Central memory CD8-positive, alpha-beta T cell (primary cell): ENCODE measurements around the gene HOXD4.
A peak's percentile ranks its signal among the peaks of the same experiment; 100 is the strongest.

Experiments used
- ATAC-seq: fragments of 150-1000 bp; cut with Tn5 transposase; replicated peaks from 2 replicates; pipeline ENCODE4 v1.10.0; 2022; ENCODE audit warnings: mild to moderate bottlenecking, moderate FRiP score, moderate number of reproducible peaks; ENCODE audit not compliant: poor library complexity, severe bottlenecking; ENCODE audit errors: extremely low read depth
- DNase-seq, 2 donors: peaks; one replicate each; pipeline ENCODE4 v3.0.0; 2021; ENCODE audit warnings: low spot score in 2 of 2
- H3K27ac Mint-ChIP-seq: one replicate; pipeline ENCODE4 v1.8.0; 2022; ENCODE audit warnings: low read depth, mild to moderate bottlenecking, moderate library complexity, mixed read lengths
- H3K27me3 Mint-ChIP-seq: one replicate; pipeline ENCODE4 v1.8.0; 2022; ENCODE audit warnings: mixed read lengths
- H3K36me3 Mint-ChIP-seq: one replicate; pipeline ENCODE4 v1.8.0; 2022; ENCODE audit warnings: mild to moderate bottlenecking, moderate library complexity, mixed read lengths; ENCODE audit not compliant: insufficient read depth
- H3K4me1 Mint-ChIP-seq: one replicate; pipeline ENCODE4 v1.8.0; 2022; ENCODE audit warnings: mixed read lengths
- H3K4me3 Mint-ChIP-seq: one replicate; pipeline ENCODE4 v1.8.0; 2022; ENCODE audit warnings: mild to moderate bottlenecking, moderate library complexity, mixed read lengths
- H3K9me3 Mint-ChIP-seq: one replicate; pipeline ENCODE4 v1.8.0; 2022; ENCODE audit warnings: mixed read lengths

The HOXD4 gene

GRCh38 chr2:176163672-176164056, 12.3 kb downstream of the HOXD4 start:
- peak overlapping the region; percentile 54 for H3K27ac Mint-ChIP-seq
- H3K9me3 Mint-ChIP-seq = no peaks in the 10 kb centered on the region
- DNase-seq = no peak
- no peak overlapping the region for H3K4me3 Mint-ChIP-seq
- H3K4me1 Mint-ChIP-seq = peaks cover 15% of the 10 kb centered on the region
- no peak for ATAC-seq
- H3K36me3 Mint-ChIP-seq = peaks cover 20% of the 10 kb centered on the region
- H3K27me3 Mint-ChIP-seq = peaks cover 96% of the 10 kb centered on the region

GRCh38 chr2:176164201-176164600, 12.9 kb downstream of the HOXD4 start:
- H3K27ac Mint-ChIP-seq = peak overlapping the region; percentile 54
- no peaks in the 10 kb centered on the region for H3K9me3 Mint-ChIP-seq
- peak overlapping the region; percentile 8 for H3K4me3 Mint-ChIP-seq
- no peak for ATAC-seq
- DNase-seq = no peak
- peaks cover 19% of the 10 kb centered on the region for H3K36me3 Mint-ChIP-seq
- H3K27me3 Mint-ChIP-seq = peaks cover 93% of the 10 kb centered on the region
- H3K4me1 Mint-ChIP-seq = peaks cover 15% of the 10 kb centered on the region

GRCh38 chr2:176164611-176165369, 13.4 kb downstream of the HOXD4 start:
- Mint-ChIP-seq H3K27ac (no peak overlapping the region), H3K9me3 (no peaks in the 10 kb centered on the region), H3K4me3 (peak overlapping the region; percentile 8), H3K36me3 (peaks cover 17% of the 10 kb centered on the region), H3K4me1 (peaks cover 15% of the 10 kb centered on the region), H3K27me3 (peaks cover 93% of the 10 kb centered on the region)
- no peak for DNase-seq
- ATAC-seq = no peak

GRCh38 chr2:176165370-176166050, 14.2 kb downstream of the HOXD4 start:
- Mint-ChIP-seq H3K36me3 (peaks cover 17% of the 10 kb centered on the region), H3K27me3 (peaks cover 93% of the 10 kb centered on the region), H3K4me1 (peaks cover 15% of the 10 kb centered on the region), H3K27ac (no peak overlapping the region), H3K9me3 (no peaks in the 10 kb centered on the region), H3K4me3 (no peak overlapping the region)
- DNase-seq (no peak), ATAC-seq (no peak)

DNA sequence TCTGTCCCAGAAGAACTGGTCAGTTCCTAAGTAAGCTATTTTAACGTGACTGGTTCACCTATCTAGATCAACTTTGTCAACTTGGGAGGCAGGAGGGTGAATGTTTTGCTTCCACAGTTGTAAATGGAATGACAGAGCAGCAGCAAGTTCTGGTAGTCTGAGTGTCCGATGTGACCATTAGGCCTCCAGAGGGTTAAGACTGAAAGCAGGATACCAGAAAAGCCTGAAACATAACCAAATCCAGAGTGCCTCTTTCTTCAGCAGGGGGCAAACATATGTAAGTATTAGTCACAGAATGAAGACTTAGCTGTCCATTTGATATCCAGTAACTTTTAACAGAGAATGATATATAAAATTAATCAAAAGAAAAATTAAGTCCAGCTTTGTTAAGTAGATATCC, 14.9 kb downstream of the HOXD4 start:
- Mint-ChIP-seq H3K9me3 (no peaks in the 10 kb centered on the region), H3K27ac (no peak overlapping the region), H3K36me3 (peaks cover 18% of the 10 kb centered on the region), H3K4me1 (peaks cover 15% of the 10 kb centered on the region), H3K4me3 (no peak overlapping the region), H3K27me3 (peaks cover 93% of the 10 kb centered on the region)
- ATAC-seq (no peak), DNase-seq (no peak)

GRCh38 chr2:176167398-176167797, 16.0 kb downstream of the HOXD4 start:
- H3K27ac Mint-ChIP-seq = no peak overlapping the region
- H3K36me3 Mint-ChIP-seq = peaks cover 18% of the 10 kb centered on the region
- no peaks in the 10 kb centered on the region for H3K9me3 Mint-ChIP-seq
- H3K4me3 Mint-ChIP-seq = no peak overlapping the region
- DNase-seq = no peak
- ATAC-seq = no peak
- H3K27me3 Mint-ChIP-seq = peaks cover 93% of the 10 kb centered on the region
- H3K4me1 Mint-ChIP-seq = peaks cover 15% of the 10 kb centered on the region

- Mint-ChIP-seq H3K36me3 (peaks cover 9% of the 10 kb centered on the region), H3K27me3 (peaks cover 93% of the 10 kb centered on the region), H3K9me3 (no peaks in the 10 kb centered on the region), H3K27ac (no peak overlapping the region), H3K4me3 (no peak overlapping the region), H3K4me1 (peaks cover 3% of the 10 kb centered on the region)
- DNase-seq (no peak), ATAC-seq (no peak)
Measured at GRCh38 chr2:176169181-176169580, 17.8 kb downstream of the HOXD4 start.

GRCh38 chr2:176169711-176170110, 18.4 kb downstream of the HOXD4 start:
- no peak overlapping the region for H3K27ac Mint-ChIP-seq
- ATAC-seq (no peak), DNase-seq (no peak)
- peaks cover 7% of the 10 kb centered on the region for H3K36me3 Mint-ChIP-seq
- no peaks in the 10 kb centered on the region for H3K9me3 Mint-ChIP-seq
- peaks cover under 1% of the 10 kb centered on the region for H3K4me1 Mint-ChIP-seq
- peaks cover 93% of the 10 kb centered on the region for H3K27me3 Mint-ChIP-seq
- no peak overlapping the region for H3K4me3 Mint-ChIP-seq

DNA sequence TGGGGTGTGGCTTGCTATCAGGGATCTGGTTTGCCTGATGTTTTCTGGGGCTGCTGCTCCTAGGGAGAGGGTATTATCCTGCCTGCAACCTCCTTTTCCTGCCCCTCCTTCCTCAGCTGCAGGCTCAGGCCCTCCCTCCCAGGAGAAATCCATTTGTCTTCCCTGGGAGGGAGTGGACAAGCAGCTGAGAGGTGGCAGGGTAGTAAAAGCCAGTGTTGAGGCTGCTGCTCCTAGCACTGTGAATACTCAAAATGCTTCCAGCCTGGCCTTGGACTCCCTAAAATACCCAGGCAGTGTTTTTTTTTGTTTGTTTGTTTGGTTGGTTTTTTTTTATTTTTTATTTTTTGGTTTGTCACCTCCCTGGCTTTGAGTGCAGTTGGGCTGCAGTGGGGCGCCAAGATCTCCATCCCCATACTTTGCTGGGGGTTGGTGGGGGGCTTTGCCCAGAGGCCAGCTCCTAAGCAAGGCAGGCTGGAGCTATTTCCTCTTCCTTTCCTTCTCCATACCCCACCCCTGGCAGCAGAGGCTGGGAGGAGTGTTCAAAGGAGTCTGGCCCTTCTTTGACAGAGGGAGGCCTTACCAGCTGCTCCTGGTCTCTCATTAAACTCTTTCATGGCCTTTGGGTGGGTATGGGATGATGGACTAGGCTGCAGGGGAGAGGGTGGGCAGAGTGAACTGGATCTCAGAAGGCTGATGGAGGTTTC, 19.4 kb downstream of the HOXD4 start:
- DNase-seq (no peak), ATAC-seq (no peak)
- Mint-ChIP-seq H3K9me3 (no peaks in the 10 kb centered on the region), H3K27me3 (peaks cover 93% of the 10 kb centered on the region), H3K36me3 (peaks cover 5% of the 10 kb centered on the region), H3K4me1 (peaks cover 6% of the 10 kb centered on the region), H3K4me3 (no peak overlapping the region), H3K27ac (no peak overlapping the region)

- ATAC-seq (no peak), DNase-seq (no peak)
- H3K4me3 Mint-ChIP-seq = no peak overlapping the region
- H3K9me3 Mint-ChIP-seq = no peaks in the 10 kb centered on the region
- peaks cover 6% of the 10 kb centered on the region for H3K4me1 Mint-ChIP-seq
- H3K27me3 Mint-ChIP-seq = peaks cover 93% of the 10 kb centered on the region
- no peak overlapping the region for H3K27ac Mint-ChIP-seq
- peaks cover 5% of the 10 kb centered on the region for H3K36me3 Mint-ChIP-seq
Measured at GRCh38 chr2:176171351-176172006, 20.1 kb downstream of the HOXD4 start.

DNA sequence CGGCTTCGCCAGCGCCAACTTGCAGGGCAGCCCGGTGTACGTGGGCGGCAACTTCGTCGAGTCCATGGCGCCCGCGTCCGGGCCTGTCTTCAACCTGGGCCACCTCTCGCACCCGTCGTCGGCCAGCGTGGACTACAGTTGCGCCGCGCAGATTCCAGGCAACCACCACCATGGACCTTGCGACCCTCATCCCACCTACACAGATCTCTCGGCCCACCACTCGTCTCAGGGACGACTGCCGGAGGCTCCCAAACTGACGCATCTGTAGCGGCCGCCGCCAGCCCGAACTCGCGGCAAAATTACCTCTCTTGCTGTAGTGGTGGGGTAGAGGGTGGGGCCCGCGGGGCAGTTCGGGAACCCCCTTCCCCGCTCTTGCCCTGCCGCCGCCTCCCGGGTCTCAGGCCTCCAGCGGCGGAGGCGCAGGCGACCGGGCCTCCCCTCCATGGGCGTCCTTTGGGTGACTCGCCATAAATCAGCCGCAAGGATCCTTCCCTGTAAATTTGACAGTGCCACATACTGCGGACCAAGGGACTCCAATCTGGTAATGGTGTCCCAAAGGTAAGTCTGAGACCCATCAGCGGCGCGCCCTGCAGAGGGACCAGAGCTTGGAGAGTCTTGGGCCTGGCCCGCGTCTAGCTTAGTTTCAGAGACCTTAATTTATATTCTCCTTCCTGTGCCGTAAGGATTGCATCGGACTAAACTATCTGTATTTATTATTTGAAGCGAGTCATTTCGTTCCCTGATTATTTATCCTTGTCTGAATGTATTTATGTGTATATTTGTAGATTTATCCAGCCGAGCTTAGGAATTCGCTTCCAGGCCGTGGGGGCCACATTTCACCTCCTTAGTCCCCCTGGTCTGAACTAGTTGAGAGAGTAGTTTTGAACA, 20.9 kb downstream of the HOXD4 start:
- Mint-ChIP-seq H3K27ac (no peak overlapping the region), H3K36me3 (peaks cover 5% of the 10 kb centered on the region), H3K4me3 (no peak overlapping the region), H3K27me3 (peaks cover 93% of the 10 kb centered on the region), H3K4me1 (peaks cover 6% of the 10 kb centered on the region), H3K9me3 (no peaks in the 10 kb centered on the region)
- DNase-seq = no peak
- ATAC-seq = no peak
